Middle frontal gyrus (tissue), 1 donor: Measurements from ENCODE around the gene PRPF19.

Experiments
- DNase-seq: peaks from one replicate; pipeline ENCODE4 v3.0.0-alpha.2; 2015; ENCODE audit warnings: low spot score; ENCODE audit errors: extremely low spot score

PRPF19 gene

DNA sequence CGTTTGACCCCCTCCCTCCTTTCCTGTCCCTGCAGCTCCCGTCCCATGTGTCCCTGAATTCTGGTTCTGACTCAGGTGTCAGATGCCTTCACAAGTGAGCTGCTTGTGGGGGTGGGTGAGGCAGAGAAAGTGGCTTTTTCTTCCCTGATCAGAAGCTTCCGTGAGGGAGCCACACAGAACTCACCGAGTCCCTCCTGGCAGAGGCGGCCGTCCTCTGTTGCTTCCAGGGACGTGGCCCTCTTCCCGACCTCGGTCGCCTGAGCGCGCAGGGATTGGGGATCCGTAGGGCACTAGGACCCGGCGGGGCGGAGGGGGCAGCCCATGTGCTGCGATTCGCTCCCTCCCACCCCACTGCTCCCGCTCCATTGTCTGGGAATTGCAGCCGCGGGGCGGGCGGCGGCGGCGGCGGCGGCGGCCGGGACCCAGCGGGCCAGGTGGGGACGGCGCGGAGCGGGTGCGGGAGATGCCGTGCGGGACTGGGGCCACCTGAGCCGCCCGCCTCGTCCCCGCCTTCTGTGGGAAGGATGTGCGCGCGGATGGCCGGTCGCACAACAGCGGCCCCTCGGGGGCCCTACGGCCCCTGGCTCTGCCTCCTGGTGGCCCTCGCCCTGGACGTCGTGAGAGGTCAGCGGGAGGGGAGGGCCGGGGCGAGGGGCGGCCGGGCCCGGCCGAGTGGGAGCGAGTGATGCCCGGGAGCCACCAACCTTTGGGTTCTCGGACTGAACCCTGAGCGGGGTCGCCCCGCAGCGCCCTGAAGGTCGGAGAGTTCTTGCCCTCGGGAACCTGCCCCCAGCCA lies 17.9 kb upstream of the PRPF19 start, which contains the start of gene TMEM132A:
TMEM132A (plus strand) TSS at position 351 of the 796 bp plus-strand sequence; CDS start at position 525, 174 bp downstream.
- DNase-seq: peak; percentile 69

GRCh38 chr11:60923800-60924109 lies 17.4 kb upstream of the PRPF19 start:
- DNase-seq: no peak

GRCh38 chr11:60923326-60923725 lies 16.9 kb upstream of the PRPF19 start:
- DNase-seq: peak; percentile 21

DNA sequence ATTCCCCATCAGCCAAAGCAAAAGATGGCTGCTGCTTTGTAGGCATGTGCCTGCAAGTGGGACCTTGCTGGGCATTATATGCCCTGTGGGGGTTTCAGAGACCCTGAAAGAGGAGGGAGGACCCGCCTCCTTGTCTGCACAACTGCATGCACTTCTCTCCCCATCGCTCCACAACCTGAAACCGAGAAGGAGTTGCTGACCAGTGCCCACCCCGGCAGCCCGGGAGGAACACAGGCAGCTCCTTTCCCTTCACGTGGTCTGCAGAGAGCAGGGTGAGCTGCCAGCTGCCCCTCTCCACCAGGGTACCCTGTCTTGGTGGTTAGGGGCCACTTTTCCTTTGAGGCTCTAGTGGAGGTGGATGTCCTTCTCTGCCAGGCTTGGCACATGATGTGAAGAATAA lies 16.5 kb upstream of the PRPF19 start:
- DNase-seq: no peak

GRCh38 chr11:60921777-60922335 lies 15.5 kb upstream of the PRPF19 start:
- DNase-seq: no peak

- DNase-seq: no peak
Observed at GRCh38 chr11:60921259-60921658, 14.9 kb upstream of the PRPF19 start.

DNA sequence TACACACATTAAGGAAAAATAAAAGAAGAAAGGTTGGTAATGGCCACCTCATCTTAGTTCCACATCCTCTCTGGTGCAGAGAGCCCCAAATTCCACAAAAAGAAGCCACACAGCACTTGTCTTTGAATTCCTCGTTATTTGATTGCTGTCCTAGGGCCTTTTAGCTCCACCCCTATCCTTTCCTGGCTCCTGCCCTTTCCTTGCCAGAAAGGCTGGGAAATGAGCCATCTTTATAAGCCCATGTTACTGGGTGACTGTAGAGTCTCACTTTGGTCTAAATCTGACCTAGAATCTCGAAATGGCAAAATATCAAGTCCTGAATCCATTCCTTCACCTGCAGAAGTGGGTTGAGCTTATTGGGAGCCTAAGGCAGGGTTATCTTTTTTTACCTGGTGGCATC lies 13.6 kb upstream of the PRPF19 start:
- DNase-seq: no peak

- no peak for DNase-seq
Observed at GRCh38 chr11:60919320-60919719, 12.9 kb upstream of the PRPF19 start.

DNA sequence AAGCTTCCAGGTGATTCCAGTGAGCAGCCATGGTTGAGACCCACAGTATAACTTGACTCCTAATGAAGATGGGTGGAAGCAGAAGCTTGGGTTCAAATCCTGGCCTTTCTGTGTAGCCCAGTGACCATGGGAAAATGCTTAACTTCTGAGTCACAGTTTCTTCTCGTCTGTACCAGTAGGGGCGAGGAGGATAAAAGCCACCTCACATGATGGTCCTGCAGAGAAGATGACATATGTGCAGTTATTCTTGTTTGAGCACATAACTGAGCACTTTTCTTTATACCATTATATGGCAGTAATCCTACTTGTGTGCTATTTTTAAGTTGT lies 12.5 kb upstream of the PRPF19 start:
- DNase-seq: no peak

- no peak for DNase-seq
Observed at GRCh38 chr11:60918251-60918938, 12.0 kb upstream of the PRPF19 start.

DNA sequence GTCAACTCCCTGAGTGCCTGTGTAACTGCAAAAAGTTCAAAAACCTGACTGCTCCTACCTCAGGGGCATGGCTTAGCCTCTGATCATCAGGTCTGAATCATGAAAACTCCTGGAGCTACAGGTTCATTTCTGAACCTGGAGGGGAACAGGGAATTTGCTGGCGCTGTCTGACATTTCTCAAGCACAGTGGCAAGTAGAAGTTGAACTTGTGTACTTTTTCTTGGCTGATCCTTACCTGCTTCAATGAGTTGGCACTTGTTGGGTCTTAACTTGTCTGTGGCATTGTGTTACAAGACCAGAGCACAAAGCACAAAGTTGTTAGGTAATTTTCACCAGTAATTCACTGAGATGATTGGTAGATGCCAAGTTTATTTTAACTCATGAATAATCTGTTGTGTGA lies 10.9 kb upstream of the PRPF19 start:
- no peak for DNase-seq

- DNase-seq: no peak
Observed at GRCh38 chr11:60916669-60917206, 10.4 kb upstream of the PRPF19 start.

DNA sequence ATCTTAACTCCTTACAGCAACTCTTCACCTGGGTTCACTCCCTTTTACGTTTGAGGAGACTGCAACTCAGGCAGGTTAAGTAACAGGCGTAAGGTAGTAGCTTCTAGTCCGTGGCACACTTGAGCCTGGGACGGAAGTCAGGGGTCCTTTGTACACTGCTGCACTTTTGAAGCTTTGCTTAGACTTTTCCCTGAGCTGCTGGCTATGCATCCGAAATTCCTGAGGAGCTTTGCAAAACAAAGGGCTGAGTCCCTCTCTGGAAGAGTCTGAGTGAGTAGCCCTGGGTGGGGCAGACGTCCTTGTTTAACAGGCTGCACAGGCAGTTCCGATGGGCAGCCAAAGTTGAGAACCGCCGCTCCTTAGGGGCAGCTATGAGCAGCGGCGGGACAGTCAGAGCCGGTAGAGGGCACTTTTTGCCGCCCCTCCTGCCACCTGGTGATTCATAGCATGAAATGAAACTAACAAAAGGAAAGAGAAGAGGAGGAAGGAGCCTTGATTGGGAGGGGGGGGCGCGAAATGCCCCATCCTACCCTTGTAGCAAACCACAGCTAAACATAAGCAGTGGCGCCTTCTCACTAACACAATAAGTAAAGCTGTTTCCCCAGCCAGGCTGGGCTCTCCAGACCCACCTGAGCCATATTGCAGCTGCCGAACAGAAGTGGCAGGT lies 9.0 kb upstream of the PRPF19 start:
- no peak for DNase-seq

DNA sequence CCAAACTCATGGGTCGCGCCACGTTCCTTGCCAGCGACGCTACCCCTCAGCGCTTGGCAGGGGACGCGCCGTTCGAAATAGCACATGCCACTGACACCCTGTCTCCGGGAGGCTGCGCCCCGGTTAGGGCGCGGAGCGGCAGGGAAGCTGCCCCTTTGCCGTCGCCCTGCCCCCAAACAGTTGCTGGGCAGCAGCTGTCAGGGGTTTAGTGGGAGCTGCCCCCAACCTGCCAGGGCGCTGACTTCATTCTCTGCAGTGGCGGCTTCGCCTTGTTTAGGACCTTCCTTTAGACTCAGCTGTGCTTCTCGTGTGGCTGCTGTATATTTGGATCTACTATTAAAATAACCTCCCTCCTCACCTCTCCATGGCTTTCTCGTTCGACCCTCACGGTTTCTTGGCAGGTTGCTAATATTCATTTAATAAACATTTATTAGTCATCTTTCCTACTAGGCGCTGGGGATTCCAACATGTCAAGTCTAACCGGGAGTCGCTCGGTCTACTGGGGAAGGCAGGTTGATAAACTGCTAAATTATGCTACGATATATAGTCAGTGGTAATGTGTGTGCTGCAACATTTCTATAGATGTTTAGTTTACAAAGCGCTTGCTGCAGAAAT lies 8.4 kb upstream of the PRPF19 start:
- DNase-seq: no peak

DNA sequence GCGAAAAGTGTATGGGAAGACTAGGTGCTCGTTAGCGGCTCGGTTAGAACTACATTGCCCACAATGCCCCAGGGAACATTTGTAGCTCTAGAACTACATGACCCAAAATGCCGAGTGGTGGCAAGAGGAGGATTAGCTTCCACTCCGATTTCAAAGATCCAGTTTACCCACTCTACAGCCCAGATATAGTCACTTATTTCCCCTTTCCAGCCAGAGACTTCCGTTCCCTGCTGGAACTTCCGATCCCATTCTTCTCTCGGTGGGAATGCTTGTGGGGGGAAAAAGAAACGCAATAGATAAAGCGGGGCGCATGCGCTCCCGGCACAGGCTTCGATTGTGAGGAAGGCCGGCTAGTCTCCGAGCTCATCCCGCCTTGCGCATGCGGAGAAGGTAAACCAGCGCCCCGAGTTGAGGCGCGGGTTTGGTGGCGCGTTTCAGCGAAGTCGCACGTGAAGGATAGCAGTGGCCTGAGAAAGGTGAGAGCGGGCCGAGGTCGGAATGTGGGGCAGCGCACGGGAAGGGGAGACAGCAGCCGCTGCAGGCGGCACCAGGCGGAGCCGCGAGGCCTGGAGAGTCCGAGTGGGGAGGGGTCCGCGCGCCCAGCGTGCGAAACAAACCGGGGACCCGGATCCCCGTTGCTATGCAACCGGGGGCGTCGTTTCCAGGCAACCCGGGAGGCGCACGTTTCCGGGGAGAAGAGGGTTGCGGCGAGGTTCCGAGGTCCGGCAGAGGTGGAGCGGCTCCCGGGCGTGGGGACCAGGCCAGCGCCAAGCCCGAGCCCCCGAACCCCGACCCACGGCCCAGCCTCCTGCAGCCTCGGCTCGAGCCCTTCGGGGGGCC lies 7.6 kb upstream of the PRPF19 start, which contains the start of gene TMEM109:
TMEM109 (plus strand) TSS at position 366 of the 840 bp plus-strand sequence. CDS start 5,536 bp downstream, outside the sequence.
- DNase-seq: peak; percentile 87

GRCh38 chr11:60912851-60913528 lies 6.6 kb upstream of the PRPF19 start:
- DNase-seq: no peak

DNA sequence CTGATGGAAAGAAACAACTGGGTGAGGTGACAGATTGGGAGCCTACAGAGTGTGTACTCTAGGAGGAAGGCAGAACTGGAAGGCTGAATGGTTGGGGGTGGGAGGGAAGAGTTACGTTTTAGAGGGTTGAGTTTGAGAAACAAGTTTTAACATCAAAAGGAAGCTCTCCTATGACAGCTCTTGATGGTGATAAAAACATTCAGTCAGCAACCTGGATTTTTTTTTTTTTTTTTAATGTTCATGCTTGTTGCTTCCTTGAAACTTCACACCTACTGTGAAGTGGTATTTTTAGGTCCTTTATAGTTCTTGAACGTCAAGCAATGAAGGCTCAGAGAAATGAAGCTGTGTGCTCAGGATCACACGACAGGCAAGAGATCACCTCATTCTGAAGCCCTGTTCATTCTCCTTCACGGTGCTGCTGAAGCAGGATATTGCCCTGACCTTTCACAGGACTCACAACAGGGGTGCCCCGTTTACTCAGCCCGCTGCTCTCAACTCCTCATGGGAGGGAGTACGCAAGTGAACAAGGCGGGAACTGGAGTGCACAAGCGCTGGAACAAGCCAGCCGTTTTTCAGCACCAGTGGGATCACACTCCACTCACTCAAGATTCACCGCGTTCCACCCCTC lies 6.0 kb upstream of the PRPF19 start:
- DNase-seq: no peak

DNA sequence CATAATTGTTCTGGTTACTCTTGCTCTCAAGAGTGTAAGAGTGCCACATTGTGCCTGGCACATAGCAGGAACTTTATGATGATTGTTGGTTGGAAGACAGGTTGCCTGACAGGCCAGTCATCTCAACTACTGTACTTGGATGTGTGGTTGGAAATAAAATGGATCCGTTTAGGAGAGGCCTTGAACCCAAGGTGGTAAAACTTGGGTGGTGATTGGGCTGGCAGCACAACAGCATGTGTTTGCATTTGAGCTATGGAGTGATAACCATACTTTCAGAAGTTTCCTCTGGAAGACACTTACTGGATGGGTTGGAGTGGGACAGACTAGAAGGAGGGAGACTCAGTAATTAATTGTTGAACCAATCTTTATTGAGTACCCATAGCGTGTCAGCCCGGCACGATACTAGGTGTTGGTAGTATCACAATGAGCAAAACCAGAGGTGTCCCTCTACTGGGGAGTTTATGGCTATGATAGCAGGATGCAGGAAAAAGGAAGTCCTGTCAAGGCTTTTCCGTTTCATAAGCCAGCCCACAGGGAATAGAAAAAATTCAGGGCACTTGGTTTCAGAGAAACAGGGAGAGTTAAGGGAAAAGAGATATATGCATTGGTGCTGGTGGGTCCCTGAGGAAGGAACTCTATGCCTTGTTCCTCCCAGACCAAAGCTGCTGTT lies 4.5 kb upstream of the PRPF19 start:
- no peak for DNase-seq

GRCh38 chr11:60910281-60910687 lies 3.9 kb upstream of the PRPF19 start:
- DNase-seq: no peak
